Mononuclear cell (primary cell): ENCODE results near the gene PJA1. TPM values are rescaled to one million over a fixed set of nuclear protein-coding genes. Genes with fewer than 3 reads are reported as not detected.

Experiments
- H3K27me3 ChIP-seq: 2 replicates; pipeline ENCODE4 v1.6.0; 2011; ENCODE audit warnings: low read length, control low read depth; ENCODE audit not compliant: insufficient read depth
- H3K4me1 ChIP-seq: 2 replicates; pipeline ENCODE4 v1.5.1; 2011; ENCODE audit warnings: mild to moderate bottlenecking, low read length, control low read depth; ENCODE audit not compliant: insufficient read depth
- H3K4me3 ChIP-seq: 2 replicates; pipeline ENCODE4 v1.5.1; 2011; ENCODE audit warnings: mild to moderate bottlenecking, low read length, moderate library complexity
- H3K9me3 ChIP-seq: 2 replicates; pipeline ENCODE4 v1.5.1; 2011; ENCODE audit warnings: low read depth, mild to moderate bottlenecking, control low read depth, low read length
- total RNA-seq: library from RNA; depleted of rRNA; stranded (reverse); fragments of >200 nt; gene quantifications from one replicate; pipeline ENCODE4 v1.2.3, GENCODE V29; 2012

PJA1 gene
- total RNA-seq, 1 donor, result 15.8 TPM

- Histone ChIP-seq H3K4me1 (peaks cover 4% of the 10 kb centered on the region), H3K4me3 (no peak overlapping the region), H3K27me3 (no peaks in the 10 kb centered on the region), H3K9me3 (no peaks in the 10 kb centered on the region)
Measured at GRCh38 chrX:69155786-69156520, 9.3 kb downstream of the PJA1 start.

- Histone ChIP-seq H3K9me3 (no peaks in the 10 kb centered on the region), H3K27me3 (no peaks in the 10 kb centered on the region), H3K4me1 (peaks cover 4% of the 10 kb centered on the region), H3K4me3 (no peak overlapping the region)
Measured at GRCh38 chrX:69154051-69154450, 11.2 kb downstream of the PJA1 start.

GRCh38 chrX:69153060-69153730 is 12.1 kb downstream of the PJA1 start:
- Histone ChIP-seq H3K9me3 (no peaks in the 10 kb centered on the region), H3K27me3 (no peaks in the 10 kb centered on the region), H3K4me3 (no peak overlapping the region), H3K4me1 (peaks cover 4% of the 10 kb centered on the region)

GRCh38 chrX:69152417-69152841 is 12.8 kb downstream of the PJA1 start:
- Histone ChIP-seq H3K9me3 (no peaks in the 10 kb centered on the region), H3K4me1 (peaks cover 4% of the 10 kb centered on the region), H3K27me3 (no peaks in the 10 kb centered on the region), H3K4me3 (no peak overlapping the region)

GRCh38 chrX:69151866-69152284 is 13.4 kb downstream of the PJA1 start:
- Histone ChIP-seq H3K9me3 (no peaks in the 10 kb centered on the region), H3K4me1 (peaks cover 4% of the 10 kb centered on the region), H3K27me3 (no peaks in the 10 kb centered on the region), H3K4me3 (no peak overlapping the region)

GRCh38 chrX:69150281-69150960 is 14.8 kb downstream of the PJA1 start:
- Histone ChIP-seq H3K4me1 (peaks cover 4% of the 10 kb centered on the region), H3K4me3 (no peak overlapping the region), H3K27me3 (no peaks in the 10 kb centered on the region), H3K9me3 (no peaks in the 10 kb centered on the region)

GRCh38 chrX:69149466-69150280 is 15.6 kb downstream of the PJA1 start:
- Histone ChIP-seq H3K4me1 (peaks cover 4% of the 10 kb centered on the region), H3K27me3 (no peaks in the 10 kb centered on the region), H3K4me3 (no peak overlapping the region), H3K9me3 (no peaks in the 10 kb centered on the region)

GRCh38 chrX:69148946-69149345 is 16.3 kb downstream of the PJA1 start:
- Histone ChIP-seq H3K27me3 (no peaks in the 10 kb centered on the region), H3K4me1 (peaks cover 4% of the 10 kb centered on the region), H3K9me3 (no peaks in the 10 kb centered on the region), H3K4me3 (no peak overlapping the region)

GRCh38 chrX:69146739-69147138 is 18.5 kb downstream of the PJA1 start:
- no peaks in the 10 kb centered on the region for H3K4me1 ChIP-seq
- no peaks in the 10 kb centered on the region for H3K9me3 ChIP-seq
- H3K4me3 ChIP-seq, result no peak overlapping the region
- H3K27me3 ChIP-seq, result no peaks in the 10 kb centered on the region

GRCh38 chrX:69145714-69146113 is 19.5 kb downstream of the PJA1 start:
- Histone ChIP-seq H3K9me3 (no peaks in the 10 kb centered on the region), H3K4me3 (no peak overlapping the region), H3K4me1 (no peaks in the 10 kb centered on the region), H3K27me3 (no peaks in the 10 kb centered on the region)

GRCh38 chrX:69144838-69145680 is 20.2 kb downstream of the PJA1 start:
- Histone ChIP-seq H3K27me3 (no peaks in the 10 kb centered on the region), H3K4me3 (no peak overlapping the region), H3K4me1 (no peaks in the 10 kb centered on the region), H3K9me3 (no peaks in the 10 kb centered on the region)

GRCh38 chrX:69143530-69143929 is 21.7 kb downstream of the PJA1 start:
- Histone ChIP-seq H3K4me3 (no peak overlapping the region), H3K4me1 (no peaks in the 10 kb centered on the region), H3K27me3 (no peaks in the 10 kb centered on the region), H3K9me3 (no peaks in the 10 kb centered on the region)

GRCh38 chrX:69142788-69143469 is 22.3 kb downstream of the PJA1 start:
- Histone ChIP-seq H3K4me3 (no peak overlapping the region), H3K4me1 (no peaks in the 10 kb centered on the region), H3K27me3 (no peaks in the 10 kb centered on the region), H3K9me3 (no peaks in the 10 kb centered on the region)

GRCh38 chrX:69140837-69141236 is 24.4 kb downstream of the PJA1 start:
- H3K4me1 ChIP-seq, result no peaks in the 10 kb centered on the region
- H3K27me3 ChIP-seq, result no peaks in the 10 kb centered on the region
- H3K4me3 ChIP-seq, result no peak overlapping the region
- H3K9me3 ChIP-seq, result no peaks in the 10 kb centered on the region
